Erythroblast (primary cell): ENCODE measurements around the gene MPV17L.

Source experiments
- DNase-seq, 2 experiments: peaks; one replicate each; lab custom pipeline; 2025; lab: John Stamatoyannopoulos, UW
- GATA1 ChIP-seq: IDR thresholded peaks from 2 replicates; pipeline ENCODE4 v1.6.1; 2011; ENCODE audit warnings: low read depth, mild to moderate bottlenecking, control low read depth, low read length, moderate library complexity
- POLR2A ChIP-seq: IDR thresholded peaks from 2 replicates; pipeline ENCODE4 v1.6.1; 2011; ENCODE audit warnings: mild to moderate bottlenecking, low read length

Gene MPV17L

DNA sequence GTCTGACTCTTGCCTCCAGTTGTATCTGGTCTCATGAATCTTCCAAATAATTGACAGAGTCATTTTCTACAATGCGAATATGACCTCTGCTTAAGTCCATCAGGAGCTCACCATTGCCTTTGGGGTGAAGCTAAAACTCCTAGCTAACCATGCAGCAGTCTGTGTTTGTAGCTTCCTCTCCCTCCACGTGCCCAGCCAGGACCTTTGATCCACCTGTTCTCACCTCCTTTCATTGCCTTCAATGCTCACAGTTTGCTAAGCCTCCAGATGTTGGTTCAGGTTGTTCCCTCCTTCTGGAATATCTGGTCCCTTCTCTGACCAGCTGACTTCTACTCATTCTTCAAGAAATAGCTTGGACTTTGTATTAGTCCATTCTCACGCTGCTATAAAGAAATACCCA, 61.8 kb downstream of the MPV17L start:
- no peak for DNase-seq
- TF ChIP-seq POLR2A (no peak), GATA1 (no peak)

DNA sequence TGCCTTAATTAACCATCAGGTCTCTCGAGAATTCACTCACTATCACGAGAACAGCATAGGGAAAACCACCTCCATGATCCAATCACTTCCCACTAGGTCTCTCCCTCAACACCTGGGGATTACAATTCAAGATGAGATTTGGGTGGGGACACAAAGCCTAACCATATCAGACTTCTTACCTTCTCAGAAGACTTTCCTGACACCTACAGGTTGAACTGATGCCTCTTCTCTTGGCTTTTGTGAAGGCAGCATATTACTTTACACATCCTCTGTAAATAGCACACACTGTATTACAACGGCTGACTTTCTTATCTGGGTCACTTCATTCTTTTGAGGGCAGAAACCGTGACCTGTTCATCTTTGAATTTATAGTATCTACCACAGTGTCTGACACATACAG, 62.4 kb downstream of the MPV17L start:
- TF ChIP-seq GATA1 (no peak), POLR2A (no peak)
- no peak for DNase-seq

DNA sequence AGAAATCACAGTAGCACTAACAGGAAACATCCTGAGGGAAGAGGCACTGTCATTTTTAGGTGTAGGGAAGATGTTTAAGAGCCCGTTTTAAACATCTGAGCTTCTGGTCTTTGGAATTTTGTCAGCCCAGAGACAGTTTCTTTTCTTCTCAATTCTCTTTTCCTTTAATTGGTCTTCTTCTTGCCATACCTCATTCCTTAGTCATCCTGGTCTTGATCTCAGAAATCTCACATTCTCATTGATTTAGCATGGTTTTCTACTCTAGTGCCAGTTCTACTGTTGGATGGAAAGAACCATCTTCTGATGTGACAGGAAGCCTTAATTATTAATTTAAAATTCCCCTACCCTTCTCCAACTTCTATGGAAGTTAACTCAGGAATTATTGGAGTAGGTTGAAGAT, 64.2 kb downstream of the MPV17L start:
- no peak for DNase-seq
- TF ChIP-seq POLR2A = no peak
- TF ChIP-seq GATA1 = no peak

DNA sequence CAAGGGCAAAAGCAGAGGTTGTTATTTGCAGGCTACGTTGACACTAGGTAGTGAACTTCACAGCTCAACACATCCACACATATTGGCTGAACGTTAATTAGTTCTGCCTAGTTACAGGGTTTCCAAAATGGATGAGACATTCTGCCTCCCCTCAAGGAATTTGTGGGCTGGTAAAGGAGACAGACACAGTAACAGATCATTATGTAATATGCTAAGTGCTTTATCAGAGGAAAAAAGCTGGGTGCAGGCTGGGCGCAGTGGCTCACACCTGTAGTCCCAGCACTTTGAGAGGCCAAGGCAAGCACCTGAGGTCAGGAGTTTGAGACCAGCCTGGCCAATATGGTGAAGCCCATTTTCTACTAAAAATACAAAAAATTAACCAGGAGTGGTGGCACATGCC, 65.0 kb downstream of the MPV17L start:
- TF ChIP-seq POLR2A (no peak), GATA1 (no peak)

DNA sequence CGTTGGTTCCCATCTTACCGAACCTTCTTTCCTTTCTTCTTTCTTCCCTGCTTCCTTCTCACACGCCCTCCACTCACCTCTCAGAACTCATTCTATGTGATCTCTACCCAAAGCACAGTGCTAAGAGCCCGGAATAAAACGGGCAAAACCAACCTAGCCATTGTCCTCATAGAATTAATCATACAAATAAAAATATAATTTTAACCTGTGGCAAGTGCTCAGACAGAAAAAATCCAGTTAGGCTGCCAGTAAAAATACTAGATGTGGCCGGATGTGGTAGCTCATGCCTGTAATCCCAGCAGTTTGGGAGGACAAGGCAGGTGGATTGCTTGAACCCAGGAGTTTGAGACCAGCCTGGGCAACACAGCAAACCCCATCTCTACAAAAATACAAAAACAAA, 65.8 kb downstream of the MPV17L start:
- TF ChIP-seq GATA1 = no peak
- no peak for TF ChIP-seq POLR2A
- DNase-seq = no peak

More for the DNA sequence above, 65.0 kb downstream of the MPV17L start:
- DNase-seq = no peak
